ENCODE data around the gene AFM. TPM values are rescaled to one million over a fixed set of nuclear protein-coding genes. Genes with fewer than 3 reads are reported as not detected.

AFM gene
- total RNA-seq, 1 experiment from 2014 or later: not detected

GRCh38 chr4:73505567-73505966, 24.0 kb downstream of the AFM start:
- Histone ChIP-seq H3K14ac (ENCODE audit: insufficient read depth, low read length) (no peak overlapping the region), H2BK20ac (ENCODE audit: low read depth, low read length, poor library complexity, severe bottlenecking) (no peak overlapping the region), H3K23ac (ENCODE audit: insufficient read length, low read depth, low read length) (no peak overlapping the region), H2BK12ac (ENCODE audit: insufficient read length, low read depth, low read length) (no peak overlapping the region), H2BK5ac (ENCODE audit: insufficient read length, low read length) (no peak overlapping the region), H2AFZ (ENCODE audit: low read length) (no peak overlapping the region), H3K79me1 (ENCODE audit: insufficient read depth, low read depth, low read length, poor library complexity, severe bottlenecking) (no peaks in the 10 kb centered on the region), H3K9me3 (ENCODE audit: control insufficient read depth, low read depth, low read length) (no peaks in the 10 kb centered on the region), H3K4ac (ENCODE audit: low read depth, low read length) (no peak overlapping the region), H3K23me2 (ENCODE audit: insufficient read length, low read depth, low read length, poor library complexity, severe bottlenecking) (no peaks in the 10 kb centered on the region), H3K9ac (ENCODE audit: extremely low read depth, insufficient read length, low read length) (no peak overlapping the region), H4K8ac (replicated peaks; ENCODE audit: insufficient read length, low read depth, low read length) (no peak overlapping the region), H3K4me2 (ENCODE audit: insufficient read depth, insufficient read length, low read length) (no peak overlapping the region), H4K20me1 (ENCODE audit: control insufficient read depth, insufficient read depth, insufficient read length) (no peaks in the 10 kb centered on the region), H3K79me2 (ENCODE audit: insufficient read depth, low read length) (no peaks in the 10 kb centered on the region), H3K56ac (ENCODE audit: insufficient read length, low read depth, low read length) (no peak overlapping the region), H2BK15ac (ENCODE audit: low read depth, low read length) (no peak overlapping the region), H2BK120ac (ENCODE audit: low read depth, low read length, poor library complexity, severe bottlenecking) (no peak overlapping the region), H3K18ac (ENCODE audit: insufficient read length, low read depth, low read length) (no peak overlapping the region), H3K4me1 (ENCODE audit: insufficient read depth, low read length) (no peaks in the 10 kb centered on the region), H2AK5ac (ENCODE audit: insufficient read length, low read length) (no peak overlapping the region), H3K27me3 (ENCODE audit: insufficient read depth, low read length) (no peaks in the 10 kb centered on the region), H4K5ac (ENCODE audit: insufficient read length, low read depth, low read length) (no peak overlapping the region), H3T11ph (ENCODE audit: low read length) (no peak overlapping the region), H4K91ac (ENCODE audit: insufficient read length, low read depth, low read length) (no peak overlapping the region), H3K27ac (ENCODE audit: insufficient read length, low read depth, low read length) (no peak overlapping the region)
- H3K9me3 Mint-ChIP-seq: no peaks in the 10 kb centered on the region
- H3K27ac Mint-ChIP-seq: no peak overlapping the region
- DNase-seq: no peak
- H3K4me1 Mint-ChIP-seq: no peaks in the 10 kb centered on the region
- H3K36me3 Mint-ChIP-seq (ENCODE audit: insufficient read depth in 1 of 3, low read depth in 3 of 3): peaks cover 0 to 6% (median 0%) of the 10 kb centered on the region in 3 experiments; a peak in 1 of 7 replicates
- no peak for TF ChIP-seq CTCF (conservative IDR thresholded peaks at IDR 0.05)
- no CpG with 5 or more reads among the region's 2 CpGs for WGBS (ENCODE audit: extremely low coverage, insufficient read length, low lambda C conversion rate)
- no peak overlapping the region for H3K4me3 Mint-ChIP-seq
- no peaks in the 10 kb centered on the region; the same call in 1 of the 2 replicates for H3K27me3 Mint-ChIP-seq (ENCODE audit: low read depth)
